ENCODE data around the gene TEX12.
A peak's percentile ranks its signal among the peaks of the same experiment; 100 is the strongest.

Gene TEX12

DNA sequence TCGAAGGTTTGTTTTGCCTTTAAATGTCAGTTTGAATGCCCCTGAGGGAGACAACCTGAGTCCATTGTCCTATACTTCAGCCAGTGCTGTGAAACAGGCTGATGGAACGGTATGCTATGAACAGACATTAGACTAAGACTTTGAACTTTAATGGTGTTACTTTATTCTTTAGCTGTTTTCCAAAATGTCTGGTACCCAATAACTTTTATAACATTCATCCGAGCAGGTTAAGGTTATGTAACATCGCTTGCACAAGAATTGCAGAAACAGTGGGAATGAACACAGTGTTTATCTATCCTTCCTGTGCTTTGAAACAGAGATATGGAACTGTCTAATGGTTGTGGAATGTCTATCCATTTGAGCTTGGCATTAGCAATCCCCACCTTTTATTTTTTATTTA, 46.6 kb downstream of the TEX12 start:
- no peak for DNase-seq

DNA sequence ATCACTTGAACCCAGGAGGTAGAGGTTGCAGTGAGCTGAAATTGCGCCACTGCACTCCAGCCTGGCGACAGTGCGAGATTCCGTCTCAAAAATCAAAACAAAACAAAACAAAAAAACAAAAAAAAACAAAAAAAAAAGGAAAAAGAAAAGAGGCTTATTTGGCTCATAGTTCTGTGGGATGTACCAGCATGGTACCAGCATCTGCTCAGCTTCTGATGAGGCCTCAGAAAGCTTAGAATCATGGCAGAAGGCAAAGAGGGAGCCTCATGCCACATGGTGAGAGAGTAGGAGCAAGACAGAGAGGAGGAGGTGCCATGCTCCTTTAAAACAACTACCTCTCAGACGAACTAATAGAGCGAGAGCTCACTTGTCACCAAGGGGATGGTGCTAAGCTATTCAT, 48.4 kb downstream of the TEX12 start:
- no peak for DNase-seq

DNA sequence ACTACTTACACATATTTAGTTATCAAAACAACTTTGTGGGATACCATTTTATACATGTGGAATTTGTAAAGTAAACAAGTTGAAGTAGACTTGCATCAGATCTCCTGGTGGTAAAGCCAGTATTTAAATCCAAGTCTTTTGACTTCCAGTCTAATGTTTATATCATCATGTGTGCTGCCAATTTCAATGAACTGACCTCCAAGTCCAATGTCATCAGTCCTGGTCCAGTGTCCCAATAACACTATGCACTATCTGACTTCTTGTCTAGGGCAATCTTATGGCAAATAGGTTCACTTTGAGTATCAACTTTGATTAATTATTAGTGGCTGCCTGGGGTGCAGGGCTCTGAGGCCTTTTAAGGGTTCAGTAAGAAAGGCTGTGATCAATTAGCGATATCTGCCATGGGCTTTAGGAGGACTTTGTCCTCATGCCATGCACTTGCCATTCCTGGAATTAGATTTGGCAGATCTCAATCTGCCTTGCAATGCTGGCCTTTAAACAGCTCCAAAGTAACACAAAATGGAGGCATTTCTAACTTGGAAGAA, 49.5 kb downstream of the TEX12 start:
- DNase-seq: no peak

DNA sequence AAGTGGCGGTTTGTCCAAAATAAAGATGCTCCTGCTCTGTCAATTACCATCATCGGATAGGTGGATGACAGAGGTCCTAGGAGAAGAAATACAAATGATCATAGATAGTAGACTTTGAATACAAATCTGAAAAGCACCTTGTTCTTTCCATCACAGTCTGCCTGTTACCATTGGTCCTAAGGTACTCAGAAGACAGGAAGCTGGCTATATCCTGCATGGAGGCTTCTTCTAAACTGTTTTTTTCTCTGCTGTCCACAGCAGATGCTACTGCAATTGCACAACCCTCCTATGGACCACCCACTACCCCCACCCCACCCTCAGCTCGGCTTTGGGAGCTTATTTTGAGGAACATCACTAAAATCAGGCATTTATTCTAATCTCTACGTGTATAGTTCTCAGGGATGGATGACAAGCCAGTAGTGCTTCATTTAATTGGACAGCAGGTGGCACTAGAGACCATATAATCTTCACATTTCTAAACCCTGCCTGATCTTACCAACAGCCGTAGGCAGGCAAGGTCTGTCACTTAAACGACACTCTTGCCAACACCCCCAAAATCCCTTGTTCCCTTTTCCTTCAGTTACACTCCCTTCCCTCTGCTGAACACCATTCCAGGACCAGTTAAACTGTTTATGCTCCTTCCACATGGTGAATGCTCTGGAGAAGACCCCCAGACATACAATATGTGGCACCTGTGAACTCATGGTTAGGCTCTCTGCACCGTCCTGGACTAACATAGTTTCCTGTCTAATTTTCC, 52.5 kb downstream of the TEX12 start:
- DNase-seq: peak; percentile 92

DNA sequence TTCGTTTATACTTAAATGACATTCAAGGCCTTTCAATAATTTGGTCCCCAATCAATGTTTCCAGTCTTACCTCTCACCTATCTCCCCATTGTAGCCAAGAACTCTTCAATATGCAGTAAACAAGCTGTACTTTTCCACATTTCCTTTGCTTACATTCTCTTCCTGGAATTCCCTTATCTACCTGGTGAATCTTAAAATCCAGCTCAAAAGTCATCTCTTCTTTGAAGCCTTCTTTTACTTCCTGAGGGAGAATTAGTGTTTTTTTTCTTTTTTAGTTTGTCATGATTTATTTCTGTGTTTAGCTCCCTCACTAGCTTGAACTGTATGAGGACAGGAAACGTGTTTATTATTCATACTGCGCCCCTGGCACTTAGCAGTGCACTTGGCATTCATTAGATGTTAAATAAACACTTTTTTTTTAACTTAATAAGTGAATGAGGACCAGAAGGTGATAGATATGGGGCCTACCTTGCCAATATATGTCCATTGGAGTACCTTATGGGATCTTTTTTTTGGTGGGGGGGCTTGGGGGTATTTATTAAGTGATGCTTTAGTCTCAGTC, 54.2 kb downstream of the TEX12 start:
- DNase-seq: no peak

All from OCI-M1 (cell line).